Ishikawa (cell line): ENCODE measurements around the gene ALAD.

ENCODE experiments used
- CEBPB ChIP-seq: IDR thresholded peaks from 2 replicates; pipeline ENCODE4 v1.6.1; 2012
- CREB1 ChIP-seq: IDR thresholded peaks from 2 replicates; pipeline ENCODE4 v1.6.1; 2012; ENCODE audit warnings: low read depth
- EGR1 ChIP-seq: IDR thresholded peaks from 2 replicates; pipeline ENCODE4 v1.6.1; 2012
- EP300 ChIP-seq: IDR thresholded peaks from 2 replicates; pipeline ENCODE4 v1.6.1; 2012; ENCODE audit warnings: borderline replicate concordance
- FOXM1 ChIP-seq: IDR thresholded peaks from 2 replicates; pipeline ENCODE4 v1.6.1; 2012; ENCODE audit warnings: low read depth, borderline replicate concordance
- MAX ChIP-seq: IDR thresholded peaks from 2 replicates; pipeline ENCODE4 v1.6.1; 2012
- NFIC ChIP-seq: IDR thresholded peaks from 2 replicates; pipeline ENCODE4 v1.6.1; 2012
- RAD21 ChIP-seq: IDR thresholded peaks from 2 replicates; pipeline ENCODE4 v1.6.1; 2012; ENCODE audit warnings: low read depth
- TAF1 ChIP-seq: IDR thresholded peaks from 2 replicates; pipeline ENCODE4 v1.6.1; 2012; ENCODE audit warnings: low read depth, mild to moderate bottlenecking
- TCF12 ChIP-seq: IDR thresholded peaks from 2 replicates; pipeline ENCODE4 v1.6.1; 2012; ENCODE audit warnings: low read depth
- TEAD4 ChIP-seq: IDR thresholded peaks from 2 replicates; pipeline ENCODE4 v1.6.1; 2012
- USF1 ChIP-seq: IDR thresholded peaks from 2 replicates; pipeline ENCODE4 v1.6.1; 2012
- YY1 ChIP-seq: IDR thresholded peaks from 2 replicates; pipeline ENCODE4 v1.6.1; 2012; ENCODE audit warnings: low read depth
- ZBTB7A ChIP-seq: IDR thresholded peaks from 2 replicates; pipeline ENCODE4 v1.6.1; 2012; ENCODE audit warnings: low read depth
- TF ChIP-seq, protein P1 (sequence below): IDR thresholded peaks from 2 replicates; pipeline ENCODE4 v1.6.1; 2012; ENCODE audit warnings: low read depth, mild to moderate bottlenecking

ALAD gene

DNA sequence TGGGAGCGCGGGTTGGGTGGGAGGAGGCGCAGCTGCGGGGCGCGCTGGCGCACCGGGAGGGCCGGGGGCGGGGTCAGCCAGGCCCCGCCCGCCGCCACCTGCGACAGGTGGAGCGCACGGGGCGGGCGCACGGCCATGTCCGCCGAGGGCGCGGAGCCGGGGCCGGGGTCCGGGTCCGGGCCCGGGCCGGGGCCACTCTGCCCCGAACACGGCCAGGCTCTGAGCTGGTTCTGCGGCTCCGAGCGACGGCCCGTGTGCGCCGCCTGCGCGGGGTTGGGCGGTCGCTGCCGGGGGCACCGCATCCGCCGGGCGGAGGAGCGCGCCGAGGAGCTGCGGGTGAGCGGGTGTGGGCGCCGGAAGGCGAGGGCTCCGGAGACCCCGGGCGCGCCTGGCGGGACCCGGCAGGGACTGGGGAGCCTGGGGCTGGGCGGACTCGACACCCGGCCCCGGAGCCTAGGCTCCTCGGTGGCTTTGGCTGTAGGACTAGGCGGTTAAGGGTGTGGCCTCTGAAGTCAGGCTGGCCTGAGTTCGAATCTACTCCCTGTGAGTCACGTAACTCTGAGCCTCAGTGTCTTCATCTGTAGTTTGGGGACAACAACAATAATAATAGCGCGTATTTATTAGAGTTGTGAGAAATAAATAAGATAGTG is 51.5 kb downstream of the ALAD start, which contains the start of gene BSPRY:
TSS of gene BSPRY (plus strand) at position 97 of the 650 bp plus-strand sequence. CDS start at position 136, 39 bp downstream.
- TF ChIP-seq EGR1 (no peak), TCF12 (peak; percentile 38; the same call in 1 of the 2 replicates), EP300 (0 out of 2 replicates have a peak, but pooled peaks have one; percentile 13), YY1 (peak; percentile 57; the same call in 1 of the 2 replicates), TAF1 (peak; percentile 36; the same call in 1 of the 2 replicates), ZBTB7A (peak; percentile 65), FOXM1 (no peak)

- no peak for TF ChIP-seq RAD21
- TF ChIP-seq EP300, result no peak
- TF ChIP-seq TEAD4, result no peak
- TF ChIP-seq TCF12, result no peak
- no peak for TF ChIP-seq MAX
- no peak for TF ChIP-seq EGR1
- TF ChIP-seq CREB1, result no peak
- TF ChIP-seq USF1, result no peak
- no peak for TF ChIP-seq ZBTB7A
- no peak for TF ChIP-seq NFIC
- no peak for TF ChIP-seq TAF1
- no peak for TF ChIP-seq CEBPB
Observed at GRCh38 chr9:113349066-113349444, 52.0 kb downstream of the ALAD start.

GRCh38 chr9:113348437-113348836 is 52.6 kb downstream of the ALAD start:
- TF ChIP-seq ZBTB7A (no peak), MAX (no peak), TAF1 (no peak), TEAD4 (no peak), NFIC (no peak), EGR1 (no peak), CEBPB (no peak), USF1 (no peak), FOXM1 (no peak), RAD21 (no peak)
- TF ChIP-seq, protein P1, sequence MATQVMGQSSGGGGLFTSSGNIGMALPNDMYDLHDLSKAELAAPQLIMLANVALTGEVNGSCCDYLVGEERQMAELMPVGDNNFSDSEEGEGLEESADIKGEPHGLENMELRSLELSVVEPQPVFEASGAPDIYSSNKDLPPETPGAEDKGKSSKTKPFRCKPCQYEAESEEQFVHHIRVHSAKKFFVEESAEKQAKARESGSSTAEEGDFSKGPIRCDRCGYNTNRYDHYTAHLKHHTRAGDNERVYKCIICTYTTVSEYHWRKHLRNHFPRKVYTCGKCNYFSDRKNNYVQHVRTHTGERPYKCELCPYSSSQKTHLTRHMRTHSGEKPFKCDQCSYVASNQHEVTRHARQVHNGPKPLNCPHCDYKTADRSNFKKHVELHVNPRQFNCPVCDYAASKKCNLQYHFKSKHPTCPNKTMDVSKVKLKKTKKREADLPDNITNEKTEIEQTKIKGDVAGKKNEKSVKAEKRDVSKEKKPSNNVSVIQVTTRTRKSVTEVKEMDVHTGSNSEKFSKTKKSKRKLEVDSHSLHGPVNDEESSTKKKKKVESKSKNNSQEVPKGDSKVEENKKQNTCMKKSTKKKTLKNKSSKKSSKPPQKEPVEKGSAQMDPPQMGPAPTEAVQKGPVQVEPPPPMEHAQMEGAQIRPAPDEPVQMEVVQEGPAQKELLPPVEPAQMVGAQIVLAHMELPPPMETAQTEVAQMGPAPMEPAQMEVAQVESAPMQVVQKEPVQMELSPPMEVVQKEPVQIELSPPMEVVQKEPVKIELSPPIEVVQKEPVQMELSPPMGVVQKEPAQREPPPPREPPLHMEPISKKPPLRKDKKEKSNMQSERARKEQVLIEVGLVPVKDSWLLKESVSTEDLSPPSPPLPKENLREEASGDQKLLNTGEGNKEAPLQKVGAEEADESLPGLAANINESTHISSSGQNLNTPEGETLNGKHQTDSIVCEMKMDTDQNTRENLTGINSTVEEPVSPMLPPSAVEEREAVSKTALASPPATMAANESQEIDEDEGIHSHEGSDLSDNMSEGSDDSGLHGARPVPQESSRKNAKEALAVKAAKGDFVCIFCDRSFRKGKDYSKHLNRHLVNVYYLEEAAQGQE, result no peak

- TF ChIP-seq CEBPB (no peak), USF1 (no peak), MAX (no peak), EGR1 (no peak), RAD21 (no peak), TCF12 (no peak), CREB1 (no peak)
- TF ChIP-seq, protein P1, result no peak
Observed at GRCh38 chr9:113345671-113346070, 55.4 kb downstream of the ALAD start.

DNA sequence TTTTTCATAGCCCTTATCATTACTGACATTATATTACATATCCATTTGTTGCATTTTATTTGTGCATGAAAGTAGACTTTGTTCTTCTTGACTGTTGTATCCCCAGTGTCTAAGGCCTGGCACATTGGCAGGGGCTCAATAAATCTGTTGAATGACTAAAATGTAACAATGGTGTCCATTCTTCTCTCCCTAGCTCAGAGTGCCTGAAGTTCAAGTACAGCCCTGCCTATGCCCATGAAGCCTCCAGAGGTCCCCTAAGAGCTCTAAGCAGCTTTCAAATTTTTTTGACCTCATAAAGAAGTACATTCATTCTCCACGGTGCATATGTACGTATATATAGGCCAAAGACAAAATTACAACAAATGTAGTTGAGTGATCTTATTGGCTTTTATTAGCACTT is 55.9 kb downstream of the ALAD start:
- TF ChIP-seq YY1 (no peak), RAD21 (no peak), TCF12 (no peak), MAX (no peak), FOXM1 (no peak), EGR1 (no peak), CEBPB (no peak), ZBTB7A (no peak), TAF1 (no peak), EP300 (no peak), TEAD4 (no peak), USF1 (no peak), CREB1 (no peak), NFIC (no peak)
- TF ChIP-seq, protein P1, result no peak
